ENCODE data around the gene PEAR1.

PEAR1 gene

GRCh38 chr1:156908955-156909354 is 15.4 kb downstream of the PEAR1 start:
- Histone ChIP-seq H3K4me3 (ENCODE audit: insufficient read depth, low read length, poor library complexity, severe bottlenecking) (no peak overlapping the region), H3K4me2 (ENCODE audit: low read depth, low read length, poor library complexity, severe bottlenecking) (no peak overlapping the region), H3K27me3 (ENCODE audit: low read length) (no peaks in the 10 kb centered on the region), H3K9me3 (ENCODE audit: insufficient read depth, low read length) (no peaks in the 10 kb centered on the region), H3K36me3 (ENCODE audit: low read length) (no peaks in the 10 kb centered on the region), H3K9ac (ENCODE audit: low read length) (no peak overlapping the region), H3K27ac (ENCODE audit: low read depth, low read length) (no peak overlapping the region), H3K79me2 (ENCODE audit: insufficient read depth, low read length) (no peaks in the 10 kb centered on the region), H2AFZ (ENCODE audit: low read depth, low read length, severe bottlenecking) (no peak overlapping the region), H3F3A (ENCODE audit: insufficient read depth) (no peaks in the 10 kb centered on the region), H3K9me2 (replicated peaks; ENCODE audit: insufficient read depth, low read length) (no peaks in the 10 kb centered on the region), H4K20me1 (ENCODE audit: low read depth, low read length) (no peaks in the 10 kb centered on the region)
- TF ChIP-seq CTCF (IDR thresholded peaks at IDR 0.05; ENCODE audit: insufficient read depth, low read length, poor library complexity, severe bottlenecking), result no peak
- no peak for TF ChIP-seq EZH2phosphoT487 (conservative IDR thresholded peaks at IDR 0.05; ENCODE audit: low read length)

- Histone ChIP-seq H4K20me1 (ENCODE audit: low read depth, low read length) (no peaks in the 10 kb centered on the region), H3K79me2 (ENCODE audit: insufficient read depth, low read length) (no peaks in the 10 kb centered on the region)
- TF ChIP-seq CTCF (IDR thresholded peaks at IDR 0.05; ENCODE audit: insufficient read depth, low read length, poor library complexity, severe bottlenecking) (no peak), EZH2phosphoT487 (conservative IDR thresholded peaks at IDR 0.05; ENCODE audit: low read length) (no peak)
Measured at GRCh38 chr1:156909671-156910070, 16.2 kb downstream of the PEAR1 start.

GRCh38 chr1:156910309-156910782 is 16.8 kb downstream of the PEAR1 start:
- Histone ChIP-seq H3K27ac (ENCODE audit: low read depth, low read length) (no peak overlapping the region), H3K9ac (ENCODE audit: low read length) (no peak overlapping the region), H4K20me1 (ENCODE audit: low read depth, low read length) (no peaks in the 10 kb centered on the region), H3K4me2 (ENCODE audit: low read depth, low read length, poor library complexity, severe bottlenecking) (no peak overlapping the region), H2AFZ (ENCODE audit: low read depth, low read length, severe bottlenecking) (no peak overlapping the region), H3K9me2 (replicated peaks; ENCODE audit: insufficient read depth, low read length) (no peaks in the 10 kb centered on the region), H3K4me3 (ENCODE audit: insufficient read depth, low read length, poor library complexity, severe bottlenecking) (no peak overlapping the region), H3K9me3 (ENCODE audit: insufficient read depth, low read length) (no peaks in the 10 kb centered on the region), H3F3A (ENCODE audit: insufficient read depth) (no peaks in the 10 kb centered on the region), H3K36me3 (ENCODE audit: low read length) (no peaks in the 10 kb centered on the region), H3K79me2 (ENCODE audit: insufficient read depth, low read length) (no peaks in the 10 kb centered on the region), H3K27me3 (ENCODE audit: low read length) (no peaks in the 10 kb centered on the region)
- no peak for TF ChIP-seq EZH2phosphoT487 (conservative IDR thresholded peaks at IDR 0.05; ENCODE audit: low read length)
- TF ChIP-seq CTCF (IDR thresholded peaks at IDR 0.05; ENCODE audit: insufficient read depth, low read length, poor library complexity, severe bottlenecking), result peak; percentile 85

More at GRCh38 chr1:156909671-156910070, 16.2 kb downstream of the PEAR1 start:
- Histone ChIP-seq H3K4me2 (ENCODE audit: low read depth, low read length, poor library complexity, severe bottlenecking) (no peak overlapping the region), H3K9me2 (replicated peaks; ENCODE audit: insufficient read depth, low read length) (no peaks in the 10 kb centered on the region), H3K4me3 (ENCODE audit: insufficient read depth, low read length, poor library complexity, severe bottlenecking) (no peak overlapping the region), H3K9me3 (ENCODE audit: insufficient read depth, low read length) (no peaks in the 10 kb centered on the region), H3K36me3 (ENCODE audit: low read length) (no peaks in the 10 kb centered on the region), H2AFZ (ENCODE audit: low read depth, low read length, severe bottlenecking) (no peak overlapping the region), H3K27ac (ENCODE audit: low read depth, low read length) (no peak overlapping the region), H3K9ac (ENCODE audit: low read length) (no peak overlapping the region), H3F3A (ENCODE audit: insufficient read depth) (no peaks in the 10 kb centered on the region), H3K27me3 (ENCODE audit: low read length) (no peaks in the 10 kb centered on the region)

Data from SU-DHL-6 (cell line).